GM21737 (cell line): Measurements from ENCODE around the gene UNC5A.

Experiments used
- ATAC-seq: cut with Tn5 transposase; IDR thresholded peaks from one replicate; pipeline ENCODE4 v1.9.1; 2021; ENCODE audit warnings: mild to moderate bottlenecking, moderate library complexity; ENCODE audit not compliant: unreplicated experiment

UNC5A gene

DNA sequence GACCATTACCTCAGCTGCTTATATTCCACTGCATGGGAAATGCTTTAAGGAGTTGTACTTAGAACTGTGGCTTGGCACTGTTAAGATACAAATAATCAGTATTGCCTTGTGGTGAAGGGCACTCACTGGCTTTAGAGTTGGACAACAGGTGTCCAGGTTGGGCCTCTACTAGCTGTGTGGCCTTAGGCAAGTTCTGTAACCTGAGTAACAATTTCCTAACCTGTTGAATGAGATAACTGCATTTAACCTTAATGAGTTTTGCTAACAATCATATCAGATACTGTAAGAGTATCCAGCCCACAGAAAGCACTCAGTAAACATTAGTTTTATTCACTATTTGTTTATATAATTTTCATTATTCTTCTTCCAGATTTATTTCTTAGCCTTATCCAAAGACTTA lies 106.0 kb downstream of the UNC5A start:
- ATAC-seq, result no peak

GRCh38 chr5:176918613-176919012 lies 108.3 kb downstream of the UNC5A start:
- ATAC-seq, result no peak

- no peak for ATAC-seq
Measured at GRCh38 chr5:176921714-176922113, 111.4 kb downstream of the UNC5A start.

- no peak for ATAC-seq
Measured at GRCh38 chr5:176922817-176923216, 112.5 kb downstream of the UNC5A start.

GRCh38 chr5:176927562-176927961 lies 117.2 kb downstream of the UNC5A start:
- no peak for ATAC-seq

DNA sequence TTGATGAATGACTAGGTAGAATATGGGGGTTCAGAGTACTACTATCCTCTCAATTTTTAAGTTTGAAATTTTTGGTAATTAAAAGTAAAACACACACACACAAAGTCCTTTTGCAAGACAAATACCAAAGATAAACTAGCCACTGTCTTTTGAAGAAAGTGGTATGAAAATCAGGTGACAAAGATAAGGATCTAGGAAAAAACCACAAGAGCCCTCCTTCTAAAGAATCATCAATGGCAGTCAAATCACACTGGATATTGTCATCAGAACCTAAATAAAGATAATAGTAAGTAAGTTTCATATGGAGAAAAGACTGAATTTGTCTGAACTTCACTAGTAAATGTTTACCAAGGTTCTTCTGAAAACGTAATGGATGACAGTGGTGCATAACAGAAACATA lies 119.3 kb downstream of the UNC5A start:
- ATAC-seq, result no peak
